Stimulated activated CD4-positive, alpha-beta T cell treated with anti-CD3 and anti-CD28 coated beads, TNF-alpha, amount 100 ng/mL, for 1 hour (primary cell): Measurements from ENCODE around the gene UMODL1.

ENCODE experiments used
- DNase-seq, 3 donors: peaks; one replicate each; pipeline ENCODE4 v3.0.0-alpha.2; 2020; ENCODE audit warnings: low read depth in 3 of 3, low spot score in 1 of 3

Gene UMODL1

DNA sequence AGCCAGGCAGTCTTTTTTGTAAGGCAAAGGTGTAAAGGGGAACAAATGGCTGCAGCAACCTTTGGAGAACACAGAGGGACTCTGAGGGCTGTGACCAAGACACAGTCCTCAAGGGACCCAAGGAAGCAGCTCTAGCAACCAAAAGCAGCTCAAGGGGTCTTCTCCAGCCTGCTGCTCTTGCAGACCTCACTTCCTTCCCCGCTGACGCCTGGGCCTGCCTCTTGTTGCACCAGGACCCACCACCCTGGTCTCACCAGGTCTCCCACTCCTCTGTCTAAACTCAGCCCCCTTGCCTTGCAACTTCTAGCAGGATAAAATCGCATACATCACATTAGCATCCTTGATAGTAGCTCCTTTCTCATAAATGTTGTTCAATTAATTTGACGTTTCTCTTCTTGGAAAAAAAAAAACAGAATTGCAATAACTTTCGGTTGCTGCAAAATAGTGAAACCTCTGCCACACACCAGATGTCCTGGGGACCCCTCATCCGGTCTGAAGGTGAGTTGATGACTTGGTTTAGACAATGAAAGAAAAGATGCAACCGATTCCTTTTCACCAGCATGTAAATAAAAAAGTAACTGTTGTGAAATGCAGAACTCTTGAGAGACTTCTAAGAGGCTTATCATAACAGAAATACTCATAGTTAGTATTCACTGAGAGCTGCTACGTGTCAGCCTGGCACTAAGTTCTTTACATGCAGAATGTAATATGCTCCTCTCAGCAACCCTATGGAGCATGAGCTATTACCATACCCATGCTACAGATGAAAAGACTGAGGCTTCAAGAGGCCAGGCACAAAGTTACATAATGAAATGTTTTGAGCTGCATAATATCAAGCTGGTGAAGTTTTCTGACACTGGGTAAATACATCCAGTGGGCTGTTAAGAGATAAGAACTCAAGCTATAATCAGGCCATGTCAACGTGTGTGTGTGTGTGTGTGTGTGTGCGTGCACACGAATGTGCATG is 58.5 kb downstream of the UMODL1 start:
- DNase-seq = no peak

DNA sequence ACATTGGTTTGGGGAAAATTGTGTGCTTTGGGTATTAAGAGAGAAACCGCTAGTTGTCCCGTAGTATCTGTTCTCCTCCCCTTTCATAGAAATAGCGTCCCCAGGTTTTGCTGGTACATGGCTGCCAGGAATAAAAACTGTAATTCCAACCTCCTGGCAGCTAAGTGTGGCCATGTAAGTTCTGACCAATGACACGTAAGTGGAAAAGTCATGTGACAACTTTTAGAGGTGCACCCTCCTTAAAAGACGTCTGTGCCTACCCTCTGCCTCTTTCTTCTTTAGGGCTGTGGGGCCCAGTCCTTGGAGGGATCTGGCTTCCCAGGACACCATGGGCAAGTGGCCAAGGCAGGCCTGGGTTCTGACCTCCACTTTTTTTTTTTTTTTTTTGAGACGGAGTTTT is 59.3 kb downstream of the UMODL1 start:
- DNase-seq = no peak

DNA sequence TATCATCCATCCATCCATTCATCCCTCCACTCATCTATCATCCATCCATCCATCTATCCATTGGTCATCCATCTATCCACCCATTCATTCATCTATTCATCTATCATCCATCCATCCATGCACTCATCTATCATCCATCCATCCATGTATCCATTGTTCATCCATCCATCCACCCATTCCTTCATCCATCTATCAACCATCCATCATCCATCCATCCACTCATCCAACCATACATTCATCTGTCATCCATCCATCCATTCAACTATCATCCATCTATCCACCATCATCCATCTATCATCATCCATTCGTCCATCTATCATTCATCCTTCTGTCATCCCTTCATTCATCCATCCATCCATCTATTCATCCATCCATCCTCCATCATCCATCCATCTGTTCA is 61.1 kb downstream of the UMODL1 start:
- no peak for DNase-seq

DNA sequence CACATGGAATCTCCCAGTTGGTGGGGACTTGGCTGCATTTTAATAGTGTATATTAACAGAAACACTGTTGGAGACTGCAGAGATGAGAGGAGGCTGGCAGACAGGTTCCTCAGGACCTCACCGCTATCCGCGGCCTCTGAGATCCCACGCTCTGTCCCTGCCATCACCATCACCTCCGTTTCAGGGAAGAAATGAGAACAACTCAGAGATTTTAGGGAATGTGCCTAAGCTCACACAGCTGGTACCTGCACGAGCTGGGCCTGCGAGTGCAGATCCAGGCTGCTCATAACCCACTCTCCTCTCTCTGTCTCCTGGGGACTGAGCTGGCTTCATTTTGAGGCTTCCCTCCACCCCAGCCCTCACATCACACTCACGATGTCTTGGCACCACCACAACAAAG is 62.0 kb downstream of the UMODL1 start:
- no peak for DNase-seq

DNA sequence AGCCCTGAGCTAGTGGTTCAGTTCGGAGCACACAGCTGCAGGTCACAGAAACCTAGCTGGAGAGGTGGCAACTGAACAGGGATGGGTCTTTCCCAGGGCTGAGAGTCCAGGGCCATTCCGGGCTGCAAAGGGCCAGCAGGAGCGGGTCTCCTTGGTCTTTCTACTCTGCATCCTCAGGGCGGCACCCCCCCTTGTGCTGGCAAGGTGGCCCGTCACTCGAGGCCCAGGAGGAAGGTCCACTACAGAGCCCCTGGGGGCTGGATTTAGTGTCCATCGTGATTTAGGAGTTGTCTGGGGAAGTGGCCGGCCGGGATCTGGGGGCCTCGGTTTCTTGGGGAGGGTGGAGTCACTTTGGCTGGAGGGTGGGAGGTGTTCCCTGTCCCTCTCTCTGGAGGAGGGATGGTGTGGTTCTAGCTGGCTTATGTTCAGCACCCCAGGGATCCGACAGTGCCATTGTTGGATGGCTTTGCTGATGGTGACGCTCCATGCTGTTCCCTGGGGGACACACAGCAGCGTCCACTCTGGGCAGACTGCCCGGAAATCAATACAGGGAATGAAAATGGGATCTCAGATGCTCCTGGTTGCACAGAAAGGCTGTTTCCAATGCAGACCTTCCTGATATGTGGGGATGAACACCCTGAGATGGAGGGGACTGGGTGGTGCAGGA is 64.4 kb downstream of the UMODL1 start:
- DNase-seq = no peak

DNA sequence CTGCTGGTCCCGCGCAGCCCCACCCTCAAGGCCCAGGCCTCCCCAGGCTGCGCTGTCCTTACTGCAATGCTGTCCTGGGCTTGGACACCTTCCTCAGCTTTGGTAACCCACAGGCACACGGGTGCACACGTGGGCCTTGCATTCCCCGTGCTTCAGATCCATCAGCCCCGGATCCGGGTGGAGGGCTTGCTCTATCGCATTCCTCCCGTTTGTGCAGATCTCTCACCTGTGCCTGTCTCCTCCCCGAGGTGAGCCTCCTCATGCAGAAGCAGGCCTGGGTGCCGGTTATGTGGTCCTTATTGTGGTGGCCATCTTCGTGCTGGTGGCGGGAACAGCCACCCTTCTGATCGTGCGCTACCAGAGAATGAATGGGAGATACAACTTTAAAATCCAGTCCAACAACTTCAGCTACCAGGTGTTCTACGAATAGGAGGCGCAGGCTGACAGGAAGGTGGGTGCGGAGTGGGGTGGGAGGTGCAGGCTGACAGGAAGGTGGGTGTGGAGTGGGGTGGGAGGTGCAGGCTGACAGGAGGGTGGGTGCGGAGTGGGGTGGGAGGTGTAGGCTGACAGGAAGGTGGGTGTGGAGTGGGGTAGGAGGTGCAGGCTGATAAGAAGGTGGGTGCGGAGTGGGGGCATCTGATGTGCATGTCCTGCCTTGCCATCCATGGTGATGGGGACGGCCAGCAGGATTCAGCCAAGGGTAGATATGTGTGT is 66.2 kb downstream of the UMODL1 start:
- DNase-seq = no peak

DNA sequence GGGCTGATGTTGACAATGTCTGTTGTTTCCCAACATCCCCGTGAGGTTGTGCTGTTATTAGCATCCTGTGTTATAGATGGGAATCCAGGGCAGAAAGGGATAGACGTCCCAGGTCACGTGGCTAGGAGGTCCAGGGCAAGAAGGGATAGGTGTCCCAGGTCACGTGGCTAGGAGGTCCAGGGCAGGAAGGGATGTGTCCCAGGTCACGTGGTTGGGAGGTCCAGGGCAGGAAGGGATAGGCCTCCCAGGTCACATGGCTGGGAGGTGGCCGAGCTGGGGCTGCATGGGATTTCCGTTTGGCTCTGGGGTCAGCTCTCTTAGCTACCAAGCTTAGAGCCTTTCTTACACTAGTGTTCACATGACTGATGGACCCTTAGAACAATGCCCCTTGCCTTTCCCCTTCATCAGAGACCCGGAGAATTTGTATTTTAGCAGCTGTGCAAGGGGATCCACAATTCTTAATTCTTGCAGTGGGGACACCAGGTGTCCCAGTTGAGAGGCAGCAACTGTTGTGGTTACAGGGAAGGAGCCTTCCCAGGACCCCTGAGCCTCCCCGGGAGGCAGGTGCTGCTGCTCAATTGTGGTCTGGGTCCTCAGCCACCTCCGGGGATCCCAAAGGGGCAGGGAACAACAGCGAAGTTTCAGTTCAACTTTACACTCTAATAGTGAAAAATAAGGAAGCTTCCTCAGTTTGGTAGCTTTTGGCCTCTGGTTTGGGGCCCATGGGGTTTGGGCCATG is 69.2 kb downstream of the UMODL1 start:
- DNase-seq = no peak

DNA sequence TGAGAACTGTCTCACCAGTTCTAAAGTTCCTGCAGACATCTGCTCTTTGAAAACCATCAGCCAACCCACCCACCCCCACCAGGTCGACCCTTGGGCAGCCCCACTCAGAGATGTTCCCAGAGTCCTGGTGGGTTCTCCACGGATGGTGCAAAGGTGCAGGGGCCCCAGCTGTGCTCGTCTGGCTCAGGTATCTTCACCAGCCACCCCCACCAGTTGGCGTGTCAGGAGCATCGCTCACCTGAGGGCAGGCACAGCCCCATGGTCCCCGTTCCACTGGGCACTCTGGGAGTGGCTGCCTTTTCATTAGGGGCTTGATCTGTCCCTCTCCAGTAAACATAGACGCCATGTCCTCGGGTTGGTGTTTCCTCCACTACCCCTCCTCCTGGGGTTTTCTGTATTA is 70.5 kb downstream of the UMODL1 start:
- DNase-seq = no peak

DNA sequence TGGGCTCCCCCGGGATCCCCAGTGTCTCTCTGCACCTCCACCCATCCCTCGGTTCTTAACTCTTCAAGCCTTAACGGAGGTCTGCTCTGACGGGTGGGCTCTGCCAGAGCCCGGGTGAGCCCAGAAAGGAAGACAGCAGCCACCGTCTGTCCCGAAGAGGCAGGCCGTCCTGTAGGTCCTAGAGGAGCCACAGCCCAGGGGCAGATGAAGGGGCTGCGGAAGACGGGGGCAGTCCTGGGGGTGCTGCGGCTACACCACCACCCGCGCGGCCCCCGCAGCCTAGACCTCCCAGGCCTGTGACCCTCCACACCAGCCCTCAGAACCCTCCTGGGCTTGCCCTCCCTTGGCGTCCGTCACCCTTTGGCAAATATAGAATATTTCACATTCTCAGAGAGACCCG is 71.0 kb downstream of the UMODL1 start:
- no peak for DNase-seq

DNA sequence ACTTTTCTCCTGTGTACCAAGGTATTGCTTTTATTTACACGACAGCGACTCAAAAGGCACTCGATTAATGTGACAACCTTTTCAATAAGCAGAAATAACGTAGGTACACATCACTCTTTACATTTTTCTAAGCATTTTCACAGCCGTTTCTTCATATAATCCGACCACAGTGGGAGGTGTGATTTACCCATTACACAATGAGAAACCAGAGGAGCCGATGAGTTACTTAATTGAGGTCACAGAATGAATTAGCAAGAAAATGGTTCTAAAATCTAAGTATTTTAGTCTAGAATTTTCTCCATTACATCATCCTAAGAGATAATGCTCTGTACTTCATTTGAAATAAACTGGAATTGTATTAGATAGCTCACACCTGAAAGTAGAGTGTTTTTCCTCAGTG is 71.5 kb downstream of the UMODL1 start:
- DNase-seq = no peak

DNA sequence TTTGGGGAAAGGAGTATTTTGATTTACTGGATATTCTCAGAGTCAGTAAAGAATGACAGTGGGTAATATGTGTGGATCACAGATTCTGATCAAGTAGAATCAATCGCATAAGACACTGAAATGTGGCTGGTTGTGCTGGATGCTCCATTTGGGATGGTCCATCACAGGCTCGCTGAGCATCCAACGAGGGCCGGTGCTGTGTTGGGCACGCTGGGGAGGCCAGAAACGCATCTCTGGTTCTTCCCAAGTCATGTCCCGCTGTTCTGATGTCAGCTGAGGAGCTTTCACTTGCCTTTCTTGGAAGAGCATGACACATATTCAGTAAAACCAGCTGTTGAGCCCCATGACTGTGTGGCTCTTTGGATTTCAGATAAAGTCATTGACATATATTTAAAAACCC is 72.0 kb downstream of the UMODL1 start:
- no peak for DNase-seq

DNA sequence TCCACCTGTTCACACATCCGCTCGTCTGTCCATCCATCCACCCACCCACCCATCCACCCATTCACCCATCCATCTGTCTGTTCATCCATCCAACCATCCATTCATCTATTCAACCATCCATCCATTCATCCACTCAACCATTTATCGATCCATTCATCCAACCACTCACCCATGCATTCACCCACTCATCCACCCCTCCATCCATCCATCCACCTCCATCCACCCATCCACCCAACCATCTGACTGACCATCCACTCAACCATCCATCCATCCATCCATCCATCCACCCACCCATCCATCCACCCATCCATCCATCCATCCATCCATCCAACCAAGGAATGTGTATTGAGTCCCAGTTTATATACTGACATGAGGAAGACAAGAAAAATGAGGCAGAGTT is 73.1 kb downstream of the UMODL1 start:
- DNase-seq = no peak

DNA sequence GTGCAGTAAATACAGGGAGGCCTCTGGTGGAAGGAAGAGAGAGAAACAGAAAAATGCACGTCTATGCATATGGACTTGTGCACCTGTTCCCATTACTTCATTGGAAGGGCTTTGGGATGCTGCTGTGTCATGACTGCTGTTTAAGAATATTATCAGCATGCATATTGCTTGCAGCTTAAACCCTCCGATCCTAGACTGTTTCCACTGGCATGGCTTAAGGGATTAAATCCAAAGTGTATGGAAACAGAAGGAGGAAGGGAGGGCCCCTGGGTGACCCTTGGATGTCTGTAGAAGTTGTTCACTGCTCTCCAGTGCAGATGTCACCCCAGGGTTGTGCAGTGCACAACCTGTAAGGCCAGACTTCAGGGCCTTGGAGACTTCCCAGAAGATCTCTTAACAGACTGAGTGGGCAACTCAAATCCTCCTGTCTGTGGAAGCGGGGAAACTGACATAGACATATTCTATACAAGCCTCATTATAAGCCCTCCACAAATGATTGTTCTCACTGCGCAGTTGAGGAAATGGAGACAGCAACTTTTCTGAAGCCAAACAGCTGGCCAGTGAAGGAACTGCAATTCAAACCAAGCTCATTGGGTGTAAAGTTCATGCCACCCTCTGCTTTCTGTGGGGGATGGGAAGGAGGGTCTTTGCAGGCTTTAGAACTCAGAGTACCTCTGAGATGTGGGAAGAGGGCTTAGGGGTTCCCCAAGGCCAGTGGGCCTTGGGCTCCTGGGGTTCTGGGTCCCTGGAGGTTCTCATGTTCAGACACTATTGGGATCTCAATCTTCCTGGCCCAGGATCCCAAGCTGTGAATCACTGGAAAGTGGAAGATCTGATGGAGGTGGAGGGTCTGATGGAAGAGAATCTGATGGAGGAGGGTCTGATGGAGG is 73.8 kb downstream of the UMODL1 start:
- DNase-seq = no peak

DNA sequence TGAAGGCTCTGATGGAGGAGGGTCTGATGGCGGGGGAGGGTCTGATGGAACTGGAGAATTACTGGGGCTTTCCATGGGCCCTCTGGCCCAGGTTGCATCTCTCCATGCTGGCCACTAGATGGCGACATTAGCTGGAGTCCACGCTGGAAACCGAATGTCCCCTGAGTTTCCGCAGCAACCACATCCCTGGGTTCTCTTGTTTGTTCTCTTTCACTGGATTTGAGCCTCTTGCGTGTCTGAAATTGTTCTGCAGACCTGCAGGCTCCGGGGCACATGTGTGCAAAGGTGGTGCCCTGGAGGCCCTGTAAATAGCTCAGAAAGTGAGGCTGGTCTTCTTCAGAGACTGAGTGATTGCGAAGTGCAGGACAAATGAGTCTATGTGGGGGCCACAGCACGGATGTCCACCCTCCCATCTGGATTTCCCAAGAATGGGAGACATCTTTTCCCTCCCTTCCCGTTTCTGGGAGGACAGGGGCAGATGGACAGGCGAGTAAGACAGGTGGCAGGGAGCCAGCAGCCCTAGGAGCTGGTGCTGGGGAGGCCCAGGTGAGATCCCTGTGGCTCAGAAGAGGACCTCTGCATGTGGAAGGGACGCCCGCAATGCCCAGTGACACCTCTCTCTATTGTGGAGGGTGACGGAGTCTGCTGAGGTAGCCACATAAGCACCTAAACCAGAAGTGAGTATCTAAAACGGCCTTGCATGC is 74.6 kb downstream of the UMODL1 start:
- DNase-seq = peak; percentile 20 to 49 (median 43)

DNA sequence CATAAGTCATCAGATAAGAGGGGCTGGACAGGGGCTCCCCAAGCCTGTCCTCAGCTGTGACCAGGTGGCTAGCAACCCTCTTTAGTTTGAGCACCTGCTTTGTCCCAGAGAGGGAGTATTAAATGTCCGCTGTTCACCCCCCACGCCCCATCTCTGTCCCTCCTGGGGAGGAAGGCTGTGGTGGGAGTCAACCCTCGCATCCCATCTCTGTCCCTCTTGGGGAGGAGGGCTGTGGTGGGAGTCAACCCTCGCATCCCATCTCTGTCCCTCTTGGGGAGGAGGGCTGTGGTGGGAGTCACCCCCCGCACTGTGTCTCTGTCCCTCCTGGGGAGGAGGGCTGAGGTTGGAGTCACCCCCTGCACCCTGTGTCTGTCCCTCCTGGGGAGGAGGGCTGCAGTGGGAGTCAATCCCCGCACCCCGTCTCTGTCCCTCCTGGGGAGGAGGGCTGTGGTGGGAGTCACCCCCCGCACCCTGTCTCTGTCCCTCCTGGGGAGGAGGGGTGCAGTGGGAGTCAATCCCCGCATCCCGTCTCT is 75.2 kb downstream of the UMODL1 start:
- DNase-seq = no peak

DNA sequence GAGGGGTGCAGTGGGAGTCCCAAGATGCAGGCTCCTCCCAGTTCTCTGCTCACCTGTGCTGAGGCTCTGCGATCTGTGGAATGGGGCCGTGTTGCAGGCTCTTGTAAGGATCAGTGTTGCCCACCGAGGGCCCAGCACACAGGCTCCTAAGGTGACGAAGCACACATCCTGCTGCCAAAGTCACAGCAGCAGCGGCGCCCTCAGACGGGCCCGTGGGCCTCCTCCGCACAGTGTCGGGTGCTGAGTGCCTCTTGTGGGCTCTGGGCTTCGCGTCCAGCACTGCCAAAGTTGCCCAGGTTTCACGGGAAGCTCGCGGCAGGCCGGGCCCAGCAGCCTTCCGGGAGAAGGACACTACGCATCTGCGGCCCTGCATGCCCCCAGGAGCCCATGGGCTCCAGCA is 75.7 kb downstream of the UMODL1 start:
- no peak for DNase-seq

DNA sequence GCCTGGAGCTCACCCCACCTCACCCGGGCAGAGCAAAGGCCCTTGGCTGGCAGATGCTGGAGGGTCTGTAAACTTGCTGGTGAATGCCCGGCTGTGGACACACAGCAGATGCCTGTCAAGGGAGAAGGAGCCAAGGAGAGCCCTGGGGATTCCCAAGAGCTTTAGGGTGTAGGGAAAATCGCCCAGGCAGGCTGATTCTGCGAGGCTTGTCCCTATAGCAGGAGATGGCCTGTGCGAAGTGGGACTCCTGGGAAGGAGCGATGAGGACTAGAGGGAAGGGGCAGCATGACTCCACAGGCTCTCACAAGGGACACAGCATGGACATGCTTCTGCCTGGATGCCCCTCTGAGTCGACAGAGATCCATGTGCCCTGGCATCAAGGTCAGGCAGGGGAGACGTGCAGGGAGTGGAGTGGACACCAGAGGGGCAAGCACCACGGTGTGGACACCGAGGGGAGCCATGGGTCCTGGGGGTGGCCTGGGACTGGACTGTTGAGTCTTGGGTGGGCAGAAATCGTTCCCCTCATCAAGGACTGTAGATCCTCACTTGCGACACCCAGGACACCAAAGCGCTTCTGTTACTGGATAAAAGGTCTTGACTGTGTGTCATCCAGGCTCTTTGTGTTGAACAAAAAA is 76.4 kb downstream of the UMODL1 start:
- no peak for DNase-seq

DNA sequence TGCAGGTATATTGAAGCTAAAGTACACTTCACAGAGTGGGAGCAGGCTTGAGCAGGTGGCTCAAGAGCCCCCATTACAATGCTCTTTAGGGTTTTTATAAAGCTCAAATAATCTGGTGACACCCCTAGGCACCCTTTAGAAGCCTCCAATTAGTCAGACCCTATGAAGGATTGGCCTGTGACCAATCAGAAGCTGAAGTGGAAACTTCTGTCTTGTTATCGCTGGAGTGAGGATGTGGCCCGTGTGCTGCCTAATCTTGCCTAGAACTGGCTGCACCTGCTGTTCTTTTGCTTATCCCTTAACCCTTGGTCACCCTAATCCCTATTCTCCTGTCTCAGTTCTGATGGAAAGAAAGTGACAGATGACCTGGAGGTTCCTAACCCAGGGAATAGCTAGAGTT is 77.0 kb downstream of the UMODL1 start:
- no peak for DNase-seq

DNA sequence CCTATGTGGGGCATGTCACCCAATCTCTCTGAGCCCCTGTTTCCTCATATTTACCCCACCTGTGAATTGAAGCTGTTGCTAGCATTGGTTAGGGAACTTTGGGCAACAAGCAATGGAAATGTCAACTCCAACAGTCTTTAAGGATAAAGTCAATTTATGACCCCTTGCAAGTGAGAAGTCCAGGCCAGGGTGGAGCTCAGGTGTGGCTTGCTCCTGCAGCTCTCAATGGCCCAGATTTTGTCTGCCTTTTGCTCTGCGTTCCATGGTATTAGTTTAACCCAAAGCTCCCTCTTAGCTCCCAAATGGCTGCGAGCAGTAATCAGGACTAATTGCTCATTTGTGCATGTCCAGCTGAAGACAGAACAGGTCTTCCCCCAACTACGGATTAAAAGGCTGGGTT is 77.5 kb downstream of the UMODL1 start:
- no peak for DNase-seq
